Caco-2 (cell line): ENCODE data around the gene PLEKHA5. TPM values are rescaled to one million over a fixed set of nuclear protein-coding genes. Genes with fewer than 3 reads are reported as not detected.

Experiments used
- BruUV-seq: library from RNA; stranded (reverse); fragments of 400-500 nt; replicated peaks from 2 replicates; lab custom pipeline; 2021; lab: Mats Ljungman, UMichigan
- CTCF ChIA-PET: fragments of 300-600 bp; sonication (Branson Sonifier 250); formaldehyde crosslinking; loops from one replicate; lab custom pipeline; 2022; ENCODE audit warnings: antibody characterized with exemption; lab: Charles Lee
- POLR2A ChIA-PET: fragments of 300-600 bp; sonication (Branson Sonifier 250); formaldehyde crosslinking; loops from one replicate; lab custom pipeline; 2022; ENCODE audit warnings: antibody characterized with exemption; lab: Charles Lee
- DNase-seq, 2 experiments: peaks; one replicate each; pipeline versions ENCODE4 v3.0.0 to v3.0.0-alpha.2; 2020 to 2022
- H3K27me3 ChIP-seq: replicated peaks from 2 replicates; pipeline ENCODE4 v1.6.0; 2011; ENCODE audit warnings: low read length; ENCODE audit not compliant: control insufficient read depth, insufficient read depth
- H3K36me3 ChIP-seq: 2 replicates; pipeline ENCODE4 v1.5.1; 2011; ENCODE audit warnings: low read length; ENCODE audit not compliant: control insufficient read depth, insufficient read depth
- H3K4me1 ChIP-seq: fragments of 250-450 bp; sonication (Bioruptor Pico); 2 replicates; pipeline ENCODE4 v1.5.1; 2020; ENCODE audit warnings: mild to moderate bottlenecking
- H3K4me3 ChIP-seq: 2 replicates; pipeline ENCODE4 v1.5.1; 2011; ENCODE audit warnings: low read depth, mild to moderate bottlenecking, control low read depth, low read length
- H3K9me3 ChIP-seq: fragments of 250-450 bp; sonication (Bioruptor Pico); 2 replicates; pipeline ENCODE4 v1.5.1; 2020; ENCODE audit warnings: mild to moderate bottlenecking, moderate library complexity
- H3K27ac Mint-ChIP-seq: one replicate; pipeline ENCODE4 v1.8.0; 2022; ENCODE audit warnings: mixed read lengths; ENCODE audit not compliant: unreplicated experiment
- H3K27me3 Mint-ChIP-seq: one replicate; pipeline ENCODE4 v1.8.0; 2022; ENCODE audit warnings: mixed read lengths; ENCODE audit not compliant: insufficient read depth, unreplicated experiment
- H3K36me3 Mint-ChIP-seq: one replicate; pipeline ENCODE4 v1.8.0; 2022; ENCODE audit warnings: mild to moderate bottlenecking, mixed read lengths; ENCODE audit not compliant: insufficient read depth, unreplicated experiment
- H3K4me1 Mint-ChIP-seq: one replicate; pipeline ENCODE4 v1.8.0; 2022; ENCODE audit warnings: low read depth, mixed read lengths; ENCODE audit not compliant: unreplicated experiment
- H3K4me3 Mint-ChIP-seq: one replicate; pipeline ENCODE4 v1.8.0; 2022; ENCODE audit warnings: mild to moderate bottlenecking, moderate library complexity, mixed read lengths; ENCODE audit not compliant: unreplicated experiment
- H3K9me3 Mint-ChIP-seq: one replicate; pipeline ENCODE4 v1.8.0; 2022; ENCODE audit warnings: mixed read lengths; ENCODE audit not compliant: unreplicated experiment
- intact Hi-C: fragments of 100-400 bp; cut with micrococcal nuclease; formaldehyde crosslinking; loops from one replicate; pipeline ENCODE4 v1.10.0; 2022; ENCODE audit not compliant: unreplicated experiment
- total RNA-seq: library from RNA; stranded (reverse); gene quantifications from 2 replicates; pipeline ENCODE4 v1.2.3, GENCODE V29; 2022
- TF ChIP-seq, protein P1 (sequence below), 2 experiments: fragments of 200-600 bp in 1 of 2; IDR thresholded peaks; 1 replicate in 1 of 2; 2 replicates in 1 of 2; pipeline versions ENCODE4 v1.5.1 to v1.8.0; 2011 to 2022; ENCODE audit warnings: antibody characterized with exemption in 1 of 2, control low read depth in 1 of 2, inconsistent platforms in 1 of 2, low read depth in 1 of 2, low read length in 1 of 2, mild to moderate bottlenecking in 1 of 2, moderate library complexity in 1 of 2; ENCODE audit not compliant: insufficient read depth in 1 of 2, severe bottlenecking in 1 of 2, unreplicated experiment in 1 of 2

Gene PLEKHA5
- total RNA-seq, 1 experiment from 2014 or later: 69.1 TPM

DNA sequence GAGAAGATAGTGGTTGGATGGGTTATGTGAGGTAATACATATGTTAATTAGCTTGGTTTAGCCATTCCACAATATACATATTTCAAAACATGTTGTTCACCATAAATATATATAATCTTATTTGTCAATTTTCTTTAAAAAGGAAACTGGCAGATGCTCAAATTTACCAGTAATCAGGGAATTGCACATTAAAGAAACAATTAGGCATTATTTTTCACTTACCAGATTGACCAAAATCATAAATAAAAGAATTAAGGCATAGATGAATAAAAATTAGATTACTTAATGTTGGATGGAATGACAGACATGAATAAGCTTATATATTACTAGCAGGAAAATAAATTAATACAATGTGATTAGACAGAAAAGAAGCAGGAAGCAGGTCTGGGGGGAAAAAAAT is 147.2 kb downstream of the PLEKHA5 start:
- POLR2A ChIA-PET: no interaction called here
- intact Hi-C loops: no loop called here
- CTCF ChIA-PET: no interaction called here
- TF ChIP-seq, protein P1, sequence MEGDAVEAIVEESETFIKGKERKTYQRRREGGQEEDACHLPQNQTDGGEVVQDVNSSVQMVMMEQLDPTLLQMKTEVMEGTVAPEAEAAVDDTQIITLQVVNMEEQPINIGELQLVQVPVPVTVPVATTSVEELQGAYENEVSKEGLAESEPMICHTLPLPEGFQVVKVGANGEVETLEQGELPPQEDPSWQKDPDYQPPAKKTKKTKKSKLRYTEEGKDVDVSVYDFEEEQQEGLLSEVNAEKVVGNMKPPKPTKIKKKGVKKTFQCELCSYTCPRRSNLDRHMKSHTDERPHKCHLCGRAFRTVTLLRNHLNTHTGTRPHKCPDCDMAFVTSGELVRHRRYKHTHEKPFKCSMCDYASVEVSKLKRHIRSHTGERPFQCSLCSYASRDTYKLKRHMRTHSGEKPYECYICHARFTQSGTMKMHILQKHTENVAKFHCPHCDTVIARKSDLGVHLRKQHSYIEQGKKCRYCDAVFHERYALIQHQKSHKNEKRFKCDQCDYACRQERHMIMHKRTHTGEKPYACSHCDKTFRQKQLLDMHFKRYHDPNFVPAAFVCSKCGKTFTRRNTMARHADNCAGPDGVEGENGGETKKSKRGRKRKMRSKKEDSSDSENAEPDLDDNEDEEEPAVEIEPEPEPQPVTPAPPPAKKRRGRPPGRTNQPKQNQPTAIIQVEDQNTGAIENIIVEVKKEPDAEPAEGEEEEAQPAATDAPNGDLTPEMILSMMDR (IDR thresholded peaks at IDR 0.05; ENCODE audit: insufficient read depth in 1 of 2, low read depth in 1 of 2, low read length in 1 of 2, severe bottlenecking in 1 of 2, unreplicated experiment in 1 of 2): no peak
- no peak for DNase-seq
- no peak overlapping the region for H3K4me3 Mint-ChIP-seq
- H3K36me3 ChIP-seq: peaks cover 4% of the 10 kb centered on the region; the same call in 1 of the 2 replicates
- H3K27ac Mint-ChIP-seq: no peak overlapping the region
- H3K4me3 ChIP-seq: no peak overlapping the region
- H3K9me3 Mint-ChIP-seq: no peaks in the 10 kb centered on the region
- H3K36me3 Mint-ChIP-seq: peaks cover 66% of the 10 kb centered on the region
- H3K27me3 ChIP-seq: no peaks in the 10 kb centered on the region
- no peaks in the 10 kb centered on the region for H3K27me3 Mint-ChIP-seq
- H3K4me1 Mint-ChIP-seq: no peaks in the 10 kb centered on the region
- H3K4me1 ChIP-seq: no peaks in the 10 kb centered on the region
- no TSS peak for BruUV-seq
- H3K9me3 ChIP-seq: no peaks in the 10 kb centered on the region; the same call in 1 of the 2 replicates

DNA sequence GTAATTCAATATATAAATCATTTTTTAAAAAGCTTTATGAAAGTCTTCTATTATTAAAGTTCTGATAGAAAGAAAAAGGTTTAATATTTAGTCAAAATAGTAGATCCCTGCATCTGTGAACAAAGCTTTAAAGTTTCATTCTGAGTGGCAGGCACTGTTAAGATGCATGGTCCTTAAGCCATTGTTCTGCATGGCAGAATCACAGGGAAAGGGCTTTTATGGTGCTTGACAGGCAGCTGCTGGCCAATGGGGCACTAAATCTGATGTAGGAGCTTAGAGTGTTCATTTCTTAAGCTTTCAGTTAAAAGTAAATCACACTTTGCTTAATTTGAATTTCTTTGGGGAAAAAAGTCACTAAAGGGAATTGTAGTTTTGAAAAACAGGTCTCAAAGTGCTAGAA is 148.2 kb downstream of the PLEKHA5 start:
- TF ChIP-seq, protein P1 (IDR thresholded peaks at IDR 0.05; ENCODE audit: insufficient read depth in 1 of 2, low read depth in 1 of 2, low read length in 1 of 2, severe bottlenecking in 1 of 2, unreplicated experiment in 1 of 2): no peak
- no TSS peak for BruUV-seq
- intact Hi-C loops: no loop called here

DNA sequence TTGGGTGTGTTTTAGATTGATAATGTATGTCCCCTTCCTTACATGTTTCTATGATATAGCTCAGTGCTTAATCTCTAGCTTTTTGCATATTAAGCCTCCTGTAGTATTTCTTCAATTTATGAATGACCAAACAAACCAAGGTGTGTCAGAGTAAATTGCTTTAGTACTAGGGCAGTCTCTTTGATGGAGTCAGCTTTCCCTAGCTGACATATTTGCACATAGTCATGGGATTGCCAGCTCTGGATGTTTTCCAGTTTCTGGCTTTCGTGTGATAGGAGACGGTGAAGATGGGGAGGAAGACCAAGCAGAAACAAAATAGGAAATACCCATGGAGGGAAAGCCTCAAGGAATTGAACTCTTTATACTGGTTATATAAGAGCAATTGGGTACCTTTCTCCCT is 148.9 kb downstream of the PLEKHA5 start:
- Mint-ChIP-seq H3K4me3 (no peak overlapping the region), H3K4me1 (no peaks in the 10 kb centered on the region), H3K9me3 (no peaks in the 10 kb centered on the region), H3K36me3 (peaks cover 55% of the 10 kb centered on the region), H3K27ac (no peak overlapping the region), H3K27me3 (no peaks in the 10 kb centered on the region)
- Histone ChIP-seq H3K27me3 (no peaks in the 10 kb centered on the region), H3K9me3 (no peaks in the 10 kb centered on the region; the same call in 1 of the 2 replicates), H3K36me3 (peaks cover 6% of the 10 kb centered on the region; the same call in 1 of the 2 replicates), H3K4me3 (no peak overlapping the region), H3K4me1 (no peaks in the 10 kb centered on the region)
- intact Hi-C loops: no loop called here
- ChIA-PET CTCF (no interaction called here), POLR2A (interaction anchor here (0.6 kb wide), 1 partner anchor 425 kb away, joined by 3 read pairs; no protein-coding TSS in a partner anchor)
- BruUV-seq: no TSS peak
- TF ChIP-seq, protein P1 (IDR thresholded peaks at IDR 0.05; ENCODE audit: insufficient read depth in 1 of 2, low read depth in 1 of 2, low read length in 1 of 2, severe bottlenecking in 1 of 2, unreplicated experiment in 1 of 2): no peak
- DNase-seq: no peak

More for the DNA sequence above, 148.2 kb downstream of the PLEKHA5 start:
- Mint-ChIP-seq H3K4me1 (no peaks in the 10 kb centered on the region), H3K27ac (no peak overlapping the region), H3K4me3 (no peak overlapping the region), H3K9me3 (no peaks in the 10 kb centered on the region), H3K36me3 (peaks cover 58% of the 10 kb centered on the region), H3K27me3 (no peaks in the 10 kb centered on the region)
- H3K4me1 ChIP-seq: no peaks in the 10 kb centered on the region
- H3K36me3 ChIP-seq: peaks cover 4% of the 10 kb centered on the region; the same call in 1 of the 2 replicates
- H3K27me3 ChIP-seq: no peaks in the 10 kb centered on the region
- no peaks in the 10 kb centered on the region; the same call in 1 of the 2 replicates for H3K9me3 ChIP-seq
- ChIA-PET CTCF (no interaction called here), POLR2A (no interaction called here)
- H3K4me3 ChIP-seq: no peak overlapping the region
- DNase-seq: no peak
